Neural cell (in vitro differentiated cells): ENCODE data around the gene GRM5.

ENCODE experiments used
- EP300 ChIP-seq: fragments of 450-650 bp; conservative IDR thresholded peaks from 2 replicates; pipeline ENCODE4 v1.6.1; 2014; ENCODE audit warnings: antibody characterized with exemption, mild to moderate bottlenecking, moderate library complexity; ENCODE audit not compliant: poor library complexity, severe bottlenecking
- SMC3 ChIP-seq: fragments of 450-650 bp; conservative IDR thresholded peaks from 2 replicates; pipeline ENCODE4 v1.6.1; 2014; ENCODE audit warnings: antibody characterized with exemption, mild to moderate bottlenecking, moderate library complexity; ENCODE audit not compliant: poor library complexity
- TAF1 ChIP-seq: IDR thresholded peaks from 2 replicates; pipeline ENCODE4 v1.6.1; 2012; ENCODE audit warnings: low read depth
- TF ChIP-seq, protein P1 (sequence below): fragments of 450-650 bp; IDR thresholded peaks from 2 replicates; pipeline ENCODE4 v1.5.1; 2014; ENCODE audit warnings: antibody characterized with exemption, mild to moderate bottlenecking, moderate library complexity; ENCODE audit not compliant: poor library complexity, severe bottlenecking
- TF ChIP-seq, protein P2 (sequence below): IDR thresholded peaks from 2 replicates; pipeline ENCODE4 v1.6.1; 2012; ENCODE audit warnings: borderline replicate concordance

- TF ChIP-seq, protein P1, sequence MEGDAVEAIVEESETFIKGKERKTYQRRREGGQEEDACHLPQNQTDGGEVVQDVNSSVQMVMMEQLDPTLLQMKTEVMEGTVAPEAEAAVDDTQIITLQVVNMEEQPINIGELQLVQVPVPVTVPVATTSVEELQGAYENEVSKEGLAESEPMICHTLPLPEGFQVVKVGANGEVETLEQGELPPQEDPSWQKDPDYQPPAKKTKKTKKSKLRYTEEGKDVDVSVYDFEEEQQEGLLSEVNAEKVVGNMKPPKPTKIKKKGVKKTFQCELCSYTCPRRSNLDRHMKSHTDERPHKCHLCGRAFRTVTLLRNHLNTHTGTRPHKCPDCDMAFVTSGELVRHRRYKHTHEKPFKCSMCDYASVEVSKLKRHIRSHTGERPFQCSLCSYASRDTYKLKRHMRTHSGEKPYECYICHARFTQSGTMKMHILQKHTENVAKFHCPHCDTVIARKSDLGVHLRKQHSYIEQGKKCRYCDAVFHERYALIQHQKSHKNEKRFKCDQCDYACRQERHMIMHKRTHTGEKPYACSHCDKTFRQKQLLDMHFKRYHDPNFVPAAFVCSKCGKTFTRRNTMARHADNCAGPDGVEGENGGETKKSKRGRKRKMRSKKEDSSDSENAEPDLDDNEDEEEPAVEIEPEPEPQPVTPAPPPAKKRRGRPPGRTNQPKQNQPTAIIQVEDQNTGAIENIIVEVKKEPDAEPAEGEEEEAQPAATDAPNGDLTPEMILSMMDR = no peak
- TF ChIP-seq TAF1 (no peak), EP300 (no peak), SMC3 (no peak)
- TF ChIP-seq, protein P2, sequence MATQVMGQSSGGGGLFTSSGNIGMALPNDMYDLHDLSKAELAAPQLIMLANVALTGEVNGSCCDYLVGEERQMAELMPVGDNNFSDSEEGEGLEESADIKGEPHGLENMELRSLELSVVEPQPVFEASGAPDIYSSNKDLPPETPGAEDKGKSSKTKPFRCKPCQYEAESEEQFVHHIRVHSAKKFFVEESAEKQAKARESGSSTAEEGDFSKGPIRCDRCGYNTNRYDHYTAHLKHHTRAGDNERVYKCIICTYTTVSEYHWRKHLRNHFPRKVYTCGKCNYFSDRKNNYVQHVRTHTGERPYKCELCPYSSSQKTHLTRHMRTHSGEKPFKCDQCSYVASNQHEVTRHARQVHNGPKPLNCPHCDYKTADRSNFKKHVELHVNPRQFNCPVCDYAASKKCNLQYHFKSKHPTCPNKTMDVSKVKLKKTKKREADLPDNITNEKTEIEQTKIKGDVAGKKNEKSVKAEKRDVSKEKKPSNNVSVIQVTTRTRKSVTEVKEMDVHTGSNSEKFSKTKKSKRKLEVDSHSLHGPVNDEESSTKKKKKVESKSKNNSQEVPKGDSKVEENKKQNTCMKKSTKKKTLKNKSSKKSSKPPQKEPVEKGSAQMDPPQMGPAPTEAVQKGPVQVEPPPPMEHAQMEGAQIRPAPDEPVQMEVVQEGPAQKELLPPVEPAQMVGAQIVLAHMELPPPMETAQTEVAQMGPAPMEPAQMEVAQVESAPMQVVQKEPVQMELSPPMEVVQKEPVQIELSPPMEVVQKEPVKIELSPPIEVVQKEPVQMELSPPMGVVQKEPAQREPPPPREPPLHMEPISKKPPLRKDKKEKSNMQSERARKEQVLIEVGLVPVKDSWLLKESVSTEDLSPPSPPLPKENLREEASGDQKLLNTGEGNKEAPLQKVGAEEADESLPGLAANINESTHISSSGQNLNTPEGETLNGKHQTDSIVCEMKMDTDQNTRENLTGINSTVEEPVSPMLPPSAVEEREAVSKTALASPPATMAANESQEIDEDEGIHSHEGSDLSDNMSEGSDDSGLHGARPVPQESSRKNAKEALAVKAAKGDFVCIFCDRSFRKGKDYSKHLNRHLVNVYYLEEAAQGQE = no peak
These were observed 49.6 kb downstream of the GRM5 start for GRCh38 chr11:89016214-89016613.
